ENCODE results near the gene PPP2CA.
A peak's percentile ranks its signal among the peaks of the same experiment; 100 is the strongest.
"Not testable (repeated sequence)": the region's sequence is repeated elsewhere in the genome, so short reads cannot be mapped to it uniquely, and the experiment has no call there.

The PPP2CA gene

DNA sequence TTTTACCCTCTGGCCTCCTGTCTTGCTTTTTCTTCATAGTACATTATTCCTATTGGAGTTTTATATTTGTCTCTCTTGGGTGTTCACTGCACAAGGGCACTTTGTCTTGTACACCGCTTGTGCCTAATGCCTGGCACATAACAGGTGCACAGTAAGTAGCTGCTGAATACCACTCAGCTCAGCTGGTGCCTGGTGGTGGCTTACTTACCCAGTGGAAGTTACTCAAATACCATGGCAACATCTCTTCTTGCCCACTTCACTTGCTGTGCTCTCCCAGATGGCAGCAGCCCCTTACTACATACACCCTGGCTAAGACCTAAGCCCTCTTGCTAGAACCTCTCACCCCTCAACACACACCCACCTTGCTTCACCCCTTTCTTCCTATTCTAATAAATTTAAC is 37.8 kb downstream of the PPP2CA start:
- no peak for DNase-seq

- no peak for DNase-seq
Observed at GRCh38 chr5:134184155-134185135, 41.4 kb downstream of the PPP2CA start.

DNA sequence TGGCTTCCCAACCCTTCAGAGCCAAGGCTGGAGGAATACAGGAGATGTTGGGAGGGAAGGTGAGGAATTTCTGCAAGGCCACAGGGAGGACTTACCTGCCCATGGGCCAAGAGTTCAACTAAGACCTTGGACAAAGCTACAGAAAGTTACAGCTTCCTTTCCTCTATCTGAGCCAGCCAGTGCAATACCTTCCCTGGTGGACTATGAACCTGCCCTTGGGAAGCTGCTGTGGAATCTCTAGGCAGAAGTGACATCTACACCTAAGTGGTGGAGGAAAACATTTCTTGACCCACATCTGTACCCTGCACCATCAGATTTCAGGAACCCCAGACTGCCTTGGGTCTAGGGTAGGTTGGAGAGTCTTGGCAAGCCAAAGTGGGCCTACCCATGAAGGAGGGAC is 42.4 kb downstream of the PPP2CA start:
- no peak for DNase-seq

DNA sequence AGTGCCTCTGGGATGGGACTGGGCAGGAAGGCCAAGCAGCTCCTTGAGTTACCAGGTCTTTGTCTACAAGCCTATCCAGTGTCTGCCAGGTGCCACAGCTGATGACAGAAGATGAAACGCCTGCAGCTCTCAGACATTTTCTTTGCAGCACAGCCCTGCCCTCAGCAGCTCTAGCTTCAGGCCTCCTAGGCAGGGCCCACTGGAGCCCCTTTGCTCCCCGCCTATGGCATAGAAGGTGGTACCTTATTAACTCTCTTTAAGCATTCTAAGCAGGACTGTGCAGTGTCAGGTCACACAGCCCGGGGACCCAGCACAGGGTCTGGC is 47.8 kb downstream of the PPP2CA start:
- no peak for DNase-seq

GRCh38 chr5:134177369-134178095 is 48.3 kb downstream of the PPP2CA start:
- no peak for DNase-seq

GRCh38 chr5:134176511-134177368 is 49.1 kb downstream of the PPP2CA start, which contains the start of gene SKP1:
Gene SKP1 (minus strand): TSS chr5:134176950. CDS start chr5:134174022, 2,928 bp downstream.
- DNase-seq, result peak; percentile 26

- DNase-seq, result no peak
Observed at GRCh38 chr5:134175921-134176510, 49.9 kb downstream of the PPP2CA start.

GRCh38 chr5:134174841-134175839 is 50.7 kb downstream of the PPP2CA start:
- no peak for DNase-seq

DNA sequence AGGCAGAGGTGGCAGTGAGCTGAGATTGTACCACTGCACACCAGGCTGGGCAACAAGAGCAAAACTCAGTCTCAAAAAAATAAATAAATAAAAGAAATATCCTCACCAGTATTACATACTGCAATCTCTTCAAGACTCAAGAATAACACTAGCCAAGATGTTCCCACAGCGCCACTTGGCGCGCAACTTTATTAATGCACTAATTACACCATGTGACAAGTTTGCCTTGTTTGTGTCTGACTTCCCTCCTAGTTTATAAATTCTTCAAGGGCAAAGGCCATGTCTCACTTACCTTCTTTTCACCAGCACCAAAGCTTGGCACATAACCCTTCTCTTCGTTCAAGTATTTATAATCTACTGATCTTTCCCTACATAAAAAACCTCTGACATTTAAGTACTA is 53.9 kb downstream of the PPP2CA start:
- no peak for DNase-seq

DNA sequence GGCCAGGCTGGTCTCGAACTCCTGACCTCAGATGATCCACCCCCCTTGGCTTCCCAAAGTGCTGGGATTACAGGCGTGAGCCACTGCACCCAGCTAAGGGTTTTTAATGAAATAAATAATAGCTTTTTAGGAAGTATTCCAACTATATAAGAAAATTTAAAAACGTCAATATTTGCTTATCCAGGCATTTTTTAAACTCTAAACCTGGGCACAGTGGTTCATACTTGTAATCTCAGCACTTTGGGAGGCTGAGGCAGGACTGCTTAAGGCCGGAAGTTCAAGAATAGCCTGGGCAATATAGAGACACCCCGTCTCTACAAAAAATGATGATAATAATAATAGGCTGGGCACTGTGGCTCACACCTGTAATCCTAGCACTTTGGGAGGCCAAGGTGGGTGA is 63.3 kb downstream of the PPP2CA start:
- DNase-seq, result no peak

DNA sequence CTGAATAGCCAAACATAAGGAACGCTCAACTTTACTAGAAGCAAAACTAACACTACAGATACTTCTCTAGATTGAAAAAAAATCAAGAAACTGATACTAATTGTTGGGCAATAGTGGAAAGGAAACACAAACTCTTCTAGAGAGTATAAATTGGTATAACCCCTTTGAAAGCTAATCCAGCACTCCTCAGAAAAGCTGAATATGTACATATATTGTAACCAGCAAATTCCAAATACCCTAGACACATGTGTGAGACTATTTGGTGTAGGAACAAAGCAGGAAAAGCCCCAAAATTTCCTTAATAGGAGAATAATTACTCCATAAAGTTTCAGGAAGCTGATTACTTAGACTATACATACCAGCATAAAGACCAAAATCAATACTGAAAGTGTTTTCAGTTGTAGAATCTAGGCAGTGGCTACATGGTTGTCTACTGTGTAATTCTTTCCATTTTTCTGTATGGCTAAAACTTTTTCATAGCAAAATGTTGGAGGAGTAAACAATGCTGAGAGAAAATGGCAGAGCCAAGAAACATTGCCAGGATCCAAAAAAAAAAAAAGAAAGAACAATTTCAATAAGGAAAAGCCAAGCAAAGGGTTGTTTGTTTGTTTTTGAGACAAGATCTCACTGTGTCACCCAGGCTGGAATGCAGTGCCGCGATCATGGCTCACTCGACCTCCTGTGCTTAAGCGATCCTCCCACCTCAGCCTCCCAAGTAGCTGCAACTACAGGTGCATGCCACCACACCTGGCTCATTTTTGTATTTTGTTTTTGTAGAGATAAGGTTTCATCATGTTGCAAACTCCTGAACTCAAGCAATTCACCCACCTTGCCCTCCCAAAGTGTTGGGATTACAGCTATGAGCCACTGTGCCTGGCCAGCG is 64.1 kb downstream of the PPP2CA start:
- DNase-seq, result no peak

- DNase-seq, result no peak
Observed at GRCh38 chr5:134153657-134154056, 72.2 kb downstream of the PPP2CA start.

DNA sequence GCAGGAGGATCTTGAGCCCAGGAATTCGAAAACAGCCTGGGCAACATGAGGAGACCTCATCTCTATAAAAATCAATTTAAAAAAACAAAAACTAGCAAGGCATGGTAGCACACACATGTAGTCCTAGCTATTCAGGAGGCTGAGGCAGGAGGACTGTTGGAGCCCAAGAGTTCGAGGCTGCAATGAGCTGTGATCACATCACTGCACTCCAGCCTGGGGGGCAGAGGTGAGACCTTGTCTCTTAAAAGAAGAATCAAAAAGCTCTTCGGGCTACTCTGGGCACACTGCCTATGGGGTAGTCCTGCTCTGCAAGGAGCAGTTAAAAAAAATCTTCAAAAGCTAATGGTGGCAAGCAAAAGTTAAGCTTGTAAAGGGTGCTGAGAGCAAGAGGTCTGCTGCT is 72.6 kb downstream of the PPP2CA start:
- DNase-seq, result no peak

GRCh38 chr5:134152173-134152832 is 73.6 kb downstream of the PPP2CA start:
- not testable (repeated sequence) for DNase-seq

GRCh38 chr5:134151723-134152122 is 74.2 kb downstream of the PPP2CA start:
- no peak for DNase-seq

GRCh38 chr5:134149571-134150303 is 76.1 kb downstream of the PPP2CA start:
- no peak for DNase-seq

DNA sequence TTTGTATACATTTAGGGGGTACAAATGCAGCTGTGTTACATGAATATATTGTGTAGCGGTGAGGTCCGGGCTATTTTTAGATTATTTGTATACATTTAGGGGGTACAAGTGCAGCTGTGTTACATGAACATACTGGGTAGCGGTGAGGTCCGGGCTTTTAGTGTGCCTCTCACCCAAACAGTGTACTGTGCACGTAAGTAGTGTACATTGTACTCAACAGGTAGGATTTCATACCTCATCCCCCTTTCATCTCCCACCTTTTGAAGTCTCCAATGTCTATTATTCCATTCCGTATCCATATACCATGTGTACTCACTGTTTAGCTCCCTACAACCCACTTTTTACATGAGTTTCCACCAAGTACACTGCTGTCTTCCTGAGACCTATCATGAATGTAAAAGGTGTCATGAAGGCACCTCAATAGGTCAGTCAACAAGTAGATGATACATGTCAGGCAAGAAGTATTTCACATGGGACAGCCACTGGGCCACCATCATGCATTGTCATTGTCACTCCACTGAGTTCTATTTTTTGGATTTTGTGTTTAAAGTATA is 76.8 kb downstream of the PPP2CA start:
- DNase-seq, result no peak

DNA sequence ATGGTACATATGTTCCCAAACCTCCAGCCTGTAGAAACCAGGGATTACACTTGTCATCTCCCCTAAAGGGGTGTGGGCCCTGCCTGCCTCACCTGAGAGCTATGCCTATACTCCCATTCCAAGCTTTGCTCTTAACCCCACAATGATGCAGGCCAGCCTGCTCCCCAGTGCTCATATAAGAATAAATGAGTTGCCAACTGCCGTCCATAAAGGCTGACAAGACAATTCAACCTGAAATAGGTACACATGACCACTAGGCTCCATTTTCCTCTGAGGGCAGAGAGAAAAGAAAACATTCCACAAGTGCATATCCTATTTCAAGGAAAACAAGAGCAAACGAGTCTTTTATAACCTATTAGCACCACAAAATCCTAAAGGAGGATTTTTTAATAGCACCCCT is 77.6 kb downstream of the PPP2CA start:
- DNase-seq, result no peak
